HCT116 (cell line): ENCODE measurements around the gene GLRX3. TPM values are rescaled to one million over a fixed set of nuclear protein-coding genes. Genes with fewer than 3 reads are reported as not detected.

Experiments
- ATAC-seq: fragments of 200-7000 bp; cut with Tn5 transposase; 2 replicates; pipeline ENCODE4 v1.9.1; 2020; ENCODE audit warnings: mild to moderate bottlenecking, moderate library complexity
- BruUV-seq: library from RNA; stranded (reverse); fragments of 400-500 nt; replicated peaks from 2 replicates; lab custom pipeline; 2021; lab: Mats Ljungman, UMichigan
- CTCF ChIA-PET: fragments of 300-600 bp; sonication (Branson Sonifier 250); formaldehyde crosslinking; loops from one replicate; lab custom pipeline; 2021; ENCODE audit warnings: antibody characterized with exemption; lab: Charles Lee
- POLR2A ChIA-PET: fragments of 300-600, 350-600 bp; sonication (Branson Sonifier 250); formaldehyde crosslinking; loops from one replicate; lab custom pipeline; 2021; ENCODE audit warnings: antibody characterized with exemption; lab: Charles Lee
- RAD21 ChIA-PET, 2 experiments: fragments of 300-600 bp; sonication (Branson Sonifier 250); formaldehyde crosslinking; loops; one replicate each; lab custom pipeline; 2023; ENCODE audit warnings: low total read pairs in 2 of 2; ENCODE audit not compliant: uncharacterized antibody in 2 of 2, unreplicated experiment in 2 of 2, low non-redundant PET in 1 of 2; lab: Charles Lee
- DNase-seq: peaks from one replicate; pipeline ENCODE4 v3.0.0-alpha.2; 2010; ENCODE audit warnings: low read depth, low spot score
- H2AFZ ChIP-seq: fragments of 200-600 bp; shearing (Covaris generic), sonication (generic); 2 replicates; pipeline ENCODE4 v1.6.1; 2017; ENCODE audit warnings: low read depth, mixed run types, mixed read lengths, antibody characterized with exemption, low read length; ENCODE audit not compliant: poor library complexity, severe bottlenecking
- H3K27ac ChIP-seq: 2 replicates; pipeline ENCODE4 v1.5.1; 2012; ENCODE audit warnings: low read depth, low read length
- H3K27me3 ChIP-seq: fragments of 200-600 bp; sonication (generic); 2 replicates; pipeline ENCODE4 v1.6.1; 2016; ENCODE audit warnings: mixed run types, low read length, mixed read lengths; ENCODE audit not compliant: insufficient read depth
- H3K36me3 ChIP-seq, 2 experiments: fragments of 200-500 bp in 1 of 2; fragments of 200-600 bp in 1 of 2; sonication (Bioruptor generic) in 1 of 2; sonication (generic) in 1 of 2; 2 replicates each; pipeline versions ENCODE4 v1.5.1 to v1.6.1; 2014 to 2016; ENCODE audit warnings: low read length in 2 of 2, inconsistent platforms in 1 of 2, mixed read lengths in 1 of 2, mixed run types in 1 of 2; ENCODE audit not compliant: insufficient read depth in 2 of 2, control insufficient read depth in 1 of 2
- H3K4me1 ChIP-seq, 2 experiments: fragments of 200-600 bp in 1 of 2; sonication (generic) in 1 of 2; 2 replicates each; pipeline versions ENCODE4 v1.5.1 to v1.6.1; 2012 to 2017; ENCODE audit warnings: low read length in 2 of 2, inconsistent platforms in 1 of 2, mild to moderate bottlenecking in 1 of 2, mixed read lengths in 1 of 2, mixed run types in 1 of 2, moderate library complexity in 1 of 2; ENCODE audit not compliant: insufficient read depth in 2 of 2, control insufficient read depth in 1 of 2
- H3K4me2 ChIP-seq: fragments of 200-600 bp; sonication (generic); 2 replicates; pipeline ENCODE4 v1.6.1; 2017; ENCODE audit warnings: mixed run types, low read length, mixed read lengths
- H3K4me3 ChIP-seq, 2 experiments: fragments of 200-600 bp in 1 of 2; sonication (generic) in 1 of 2; replicated peaks in 1 of 2; 2 replicates each; pipeline ENCODE4 v1.5.1; 2011 to 2016; ENCODE audit warnings: low read length in 2 of 2, control low read depth in 1 of 2, low read depth in 1 of 2, mild to moderate bottlenecking in 1 of 2, mixed read lengths in 1 of 2, mixed run types in 1 of 2
- H3K79me2 ChIP-seq: fragments of 200-600 bp; sonication (generic); 2 replicates; pipeline ENCODE4 v1.6.1; 2017; ENCODE audit warnings: mild to moderate bottlenecking, mixed run types, low read length, moderate library complexity, mixed read lengths; ENCODE audit not compliant: insufficient read depth
- H3K9ac ChIP-seq: fragments of 200-600 bp; sonication (generic); 2 replicates; pipeline ENCODE4 v1.6.1; 2016; ENCODE audit warnings: low read length, mixed read lengths
- H3K9me2 ChIP-seq: fragments of 200-600 bp; sonication (generic), shearing (Covaris generic); 2 replicates; pipeline ENCODE4 v1.6.1; 2017; ENCODE audit warnings: mixed run types, mild to moderate bottlenecking, moderate library complexity; ENCODE audit not compliant: insufficient read depth
- H3K9me3 ChIP-seq, 2 experiments: fragments of 200-500 bp in 1 of 2; fragments of 200-600 bp in 1 of 2; sonication (Bioruptor generic) in 1 of 2; sonication (generic) in 1 of 2; 2 replicates each; pipeline ENCODE4 v1.6.1; 2014 to 2017; ENCODE audit warnings: low read length in 2 of 2, mixed read lengths in 2 of 2, inconsistent platforms in 1 of 2, low read depth in 1 of 2, mild to moderate bottlenecking in 1 of 2, mixed run types in 1 of 2, moderate library complexity in 1 of 2; ENCODE audit not compliant: control insufficient read depth in 1 of 2, insufficient read depth in 1 of 2
- H4K20me1 ChIP-seq: fragments of 200-600 bp; sonication (generic), shearing (Covaris generic); 2 replicates; pipeline ENCODE4 v1.6.1; 2017; ENCODE audit warnings: mixed run types, mild to moderate bottlenecking, moderate library complexity; ENCODE audit not compliant: insufficient read depth
- FOSL1 ChIP-seq: IDR thresholded peaks from 2 replicates; pipeline ENCODE4 v1.6.1; 2012; ENCODE audit warnings: low read depth
- SIN3A ChIP-seq: IDR thresholded peaks from 2 replicates; pipeline ENCODE4 v1.6.1; 2012; ENCODE audit warnings: low read depth
- ZNF274 ChIP-seq: fragments of 200-500 bp; sonication (Bioruptor generic); IDR thresholded peaks from 2 replicates; pipeline ENCODE4 v1.6.1; 2014; ENCODE audit warnings: mild to moderate bottlenecking, low read depth, low read length, inconsistent platforms
- intact Hi-C: fragments of 100-400 bp; cut with micrococcal nuclease; formaldehyde crosslinking; loops from 2 replicates; pipeline ENCODE4 v1.10.0; 2022
- total RNA-seq: library from RNA; stranded (reverse); gene quantifications from one replicate; pipeline ENCODE4 v1.2.1, GENCODE V29; 2021; ENCODE audit not compliant: unreplicated experiment

GLRX3 gene
- total RNA-seq, 1 experiment from 2014 or later: 59.1 TPM

- ChIA-PET POLR2A (no interaction called here), CTCF (no interaction called here), RAD21 (no interaction called here)
- Histone ChIP-seq H3K4me1 (no peaks in the 10 kb centered on the region), H3K4me2 (no peak overlapping the region), H3K36me3 (peaks cover 0 to 1% of the 10 kb centered on the region in 2 experiments; a peak in 1 of 4 replicates), H4K20me1 (no peaks in the 10 kb centered on the region), H3K9ac (no peak overlapping the region), H2AFZ (no peak overlapping the region), H3K9me3 (no peaks in the 10 kb centered on the region), H3K4me3 (no peak overlapping the region), H3K27me3 (no peaks in the 10 kb centered on the region), H3K27ac (no peak overlapping the region), H3K9me2 (no peaks in the 10 kb centered on the region), H3K79me2 (no peaks in the 10 kb centered on the region)
- DNase-seq (no peak), ATAC-seq (no peak)
- BruUV-seq: no TSS peak
- intact Hi-C loops: no loop called here
- TF ChIP-seq SIN3A (no peak), FOSL1 (no peak)
These were observed 49.4 kb downstream of the GLRX3 start for GRCh38 chr10:130185591-130185990.

DNA sequence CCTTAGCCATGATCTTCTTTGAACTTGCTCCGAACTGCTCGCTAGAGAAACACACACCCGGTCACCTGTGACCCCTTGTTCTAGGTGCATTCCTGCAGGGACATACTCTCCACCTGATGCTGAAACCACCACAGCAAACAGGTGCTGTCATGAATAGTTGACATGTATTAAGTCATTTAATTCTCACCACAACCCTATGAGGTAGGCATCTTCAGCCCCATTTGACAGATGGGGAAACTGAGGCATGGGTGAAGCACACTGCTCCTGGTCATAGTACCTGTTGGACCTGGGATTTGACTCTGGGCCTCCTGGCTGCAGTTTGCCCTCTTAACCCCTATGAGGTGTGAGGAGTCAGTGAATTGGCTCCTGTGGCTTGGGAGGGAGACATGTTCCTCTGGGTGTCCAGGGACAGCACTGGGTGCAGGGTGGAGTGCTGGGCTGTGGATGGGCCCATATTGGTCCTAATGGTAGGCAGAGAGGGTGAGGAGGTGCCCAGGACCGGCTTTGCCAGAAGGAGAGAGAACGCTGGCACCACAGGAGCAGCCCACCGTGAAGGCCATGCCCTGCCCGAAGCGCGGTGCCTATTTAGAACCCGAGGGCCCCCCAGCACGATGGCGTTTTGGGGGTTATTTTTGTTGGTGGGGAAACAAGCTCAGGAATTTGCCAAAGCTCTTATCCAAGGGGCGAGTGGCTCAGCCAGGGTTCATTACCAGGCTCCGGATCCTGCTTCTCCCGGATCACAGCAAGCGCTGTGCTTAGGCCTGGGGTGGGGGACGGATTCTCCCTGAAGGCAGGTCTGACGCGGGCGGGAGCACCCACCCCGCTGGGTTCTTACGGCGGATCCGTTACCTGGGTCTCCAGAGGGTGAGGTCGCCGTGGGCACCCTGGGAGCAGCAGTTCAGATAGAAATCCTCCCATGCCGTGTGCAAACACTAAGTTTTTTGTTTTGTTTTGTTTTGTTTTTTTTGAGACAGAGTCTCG is 52.3 kb downstream of the GLRX3 start:
- H2AFZ ChIP-seq: no peak overlapping the region
- ChIA-PET RAD21 (no interaction called here), CTCF (no interaction called here), POLR2A (no interaction called here)
- no peaks in the 10 kb centered on the region for H3K9me3 ChIP-seq
- TF ChIP-seq ZNF274: no peak
- no peaks in the 10 kb centered on the region for H3K4me1 ChIP-seq
- no peak for ATAC-seq
- H3K9me2 ChIP-seq: no peaks in the 10 kb centered on the region
- H3K36me3 ChIP-seq: no peaks in the 10 kb centered on the region
- H3K27me3 ChIP-seq: no peaks in the 10 kb centered on the region
- no peak overlapping the region for H3K27ac ChIP-seq
- no peak overlapping the region for H3K4me3 ChIP-seq
- intact Hi-C loops: no loop called here
- BruUV-seq: no TSS peak
- no peak overlapping the region for H3K4me2 ChIP-seq
- DNase-seq: no peak
- H3K9ac ChIP-seq: no peak overlapping the region
- no peaks in the 10 kb centered on the region for H3K79me2 ChIP-seq
- no peaks in the 10 kb centered on the region for H4K20me1 ChIP-seq
